Natural killer cell (primary cell): ENCODE results near the gene IFT52. TPM values are rescaled to one million over a fixed set of nuclear protein-coding genes. Genes with fewer than 3 reads are reported as not detected.
"Not testable (repeated sequence)": the region's sequence is repeated elsewhere in the genome, so short reads cannot be mapped to it uniquely, and the experiment has no call there.

Experiments
- ATAC-seq, 3 donors: fragments of 150-1000 bp in 2 of 3; fragments of 200-7000 bp in 1 of 3; cut with Tn5 transposase; 1 replicate in 1 of 3; 2 replicates in 2 of 3; pipeline ENCODE4 v1.10.0; 2021; ENCODE audit warnings: mild to moderate bottlenecking in 2 of 3, moderate library complexity in 2 of 3
- DNase-seq, 2 donors: peaks; one replicate each; pipeline versions ENCODE4 v3.0.0 to v3.0.0-alpha.2; 2013 to 2021; ENCODE audit warnings: mixed read lengths in 1 of 2
- H3K27ac ChIP-seq: one replicate; pipeline ENCODE4 v1.5.1; 2013; ENCODE audit warnings: mild to moderate bottlenecking, low read length
- H3K27me3 ChIP-seq: one replicate; pipeline ENCODE4 v1.6.1; 2013; ENCODE audit warnings: low read length; ENCODE audit not compliant: control insufficient read depth, insufficient read depth
- H3K36me3 ChIP-seq: one replicate; pipeline ENCODE4 v1.6.1; 2013; ENCODE audit warnings: low read length; ENCODE audit not compliant: control insufficient read depth, insufficient read depth
- H3K4me1 ChIP-seq: one replicate; pipeline ENCODE4 v1.6.1; 2013; ENCODE audit warnings: low read length; ENCODE audit not compliant: control insufficient read depth, insufficient read depth
- H3K4me3 ChIP-seq: one replicate; pipeline ENCODE4 v1.5.1; 2013; ENCODE audit warnings: low read length
- H3K9me3 ChIP-seq: one replicate; pipeline ENCODE4 v1.6.1; 2013; ENCODE audit warnings: low read length; ENCODE audit not compliant: control insufficient read depth, insufficient read depth
- H3K27ac Mint-ChIP-seq, 2 donors: one replicate each; pipeline ENCODE4 v1.8.0; 2022; ENCODE audit warnings: mild to moderate bottlenecking in 2 of 2, mixed read lengths in 2 of 2, moderate library complexity in 1 of 2
- H3K27me3 Mint-ChIP-seq, 2 donors: one replicate each; pipeline ENCODE4 v1.8.0; 2022; ENCODE audit warnings: low read depth in 2 of 2, mixed read lengths in 2 of 2
- H3K36me3 Mint-ChIP-seq: one replicate; pipeline ENCODE4 v1.8.0; 2022; ENCODE audit warnings: mixed read lengths
- H3K4me1 Mint-ChIP-seq, 2 donors: one replicate each; pipeline ENCODE4 v1.8.0; 2022; ENCODE audit warnings: mixed read lengths in 2 of 2
- H3K4me3 Mint-ChIP-seq: one replicate; pipeline ENCODE4 v1.8.0; 2022; ENCODE audit warnings: mild to moderate bottlenecking, moderate library complexity, mixed read lengths
- H3K9me3 Mint-ChIP-seq, 2 donors: one replicate each; pipeline ENCODE4 v1.8.0; 2022; ENCODE audit warnings: mixed read lengths in 2 of 2
- WGBS: methylation state at CpG from one replicate; pipeline ENCODE4 v1.1.7; 2013; ENCODE audit warnings: missing lambda C conversion rate; ENCODE audit not compliant: insufficient coverage; 5-methylcytosine and 5-hydroxymethylcytosine counted together
- intact Hi-C: fragments of 100-400 bp; cut with micrococcal nuclease; formaldehyde crosslinking; loops from one replicate; pipeline ENCODE4 v1.14.2; 2022
- total RNA-seq, 4 donors: library from RNA; stranded (reverse); fragments of 120-200 nt in 1 of 4; gene quantifications; one replicate each; pipeline versions ENCODE4 v1.2.3 to v1.2.4, GENCODE V29; 2013 to 2022
- TF ChIP-seq, protein P1 (sequence below): fragments of 200-600 bp; IDR thresholded peaks from one replicate; pipeline ENCODE4 v1.8.0; 2022; ENCODE audit warnings: antibody characterized with exemption

IFT52 gene
- total RNA-seq, 3 donors from 2014 or later (not counting 1 experiment from before 2014, with no cell fraction given): 21.5 to 26.1 (median 22.4) TPM

DNA sequence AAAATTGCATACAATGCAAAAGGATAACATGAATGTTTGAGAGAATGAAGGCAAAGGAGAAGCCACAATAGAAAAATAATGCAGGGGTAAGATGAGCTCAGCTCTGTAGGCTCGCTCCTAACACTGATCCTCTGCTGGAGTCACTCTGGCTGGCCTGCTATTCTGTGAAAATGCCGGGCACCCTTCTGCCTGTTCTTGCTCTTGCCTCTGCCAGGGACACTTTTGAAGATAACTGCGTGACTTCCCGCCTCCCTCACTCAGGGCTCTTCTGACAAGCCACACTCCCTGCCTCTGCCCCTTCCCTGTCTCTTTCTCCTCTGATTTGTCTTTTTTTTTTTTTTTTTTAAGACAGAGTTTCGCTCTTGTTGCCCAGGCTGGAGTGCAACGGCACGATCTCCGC, 40.9 kb downstream of the IFT52 start:
- intact Hi-C loops: no loop called here

GRCh38 chr20:43636429-43636828, 45.7 kb downstream of the IFT52 start:
- Mint-ChIP-seq H3K9me3 (no peaks in the 10 kb centered on the region), H3K4me3 (no peak overlapping the region), H3K27me3 (no peaks in the 10 kb centered on the region), H3K4me1 (no peaks in the 10 kb centered on the region), H3K36me3 (peaks cover 13% of the 10 kb centered on the region), H3K27ac (no peak overlapping the region)
- Histone ChIP-seq H3K27ac (no peak overlapping the region), H3K27me3 (no peaks in the 10 kb centered on the region), H3K36me3 (peaks cover 25% of the 10 kb centered on the region), H3K9me3 (no peaks in the 10 kb centered on the region), H3K4me1 (no peaks in the 10 kb centered on the region), H3K4me3 (no peak overlapping the region)
- DNase-seq (no peak), ATAC-seq (no peak)
- intact Hi-C loops: no loop called here
- 86% methylated on average over 2 of the region's 2 CpGs for WGBS
- TF ChIP-seq, protein P1, sequence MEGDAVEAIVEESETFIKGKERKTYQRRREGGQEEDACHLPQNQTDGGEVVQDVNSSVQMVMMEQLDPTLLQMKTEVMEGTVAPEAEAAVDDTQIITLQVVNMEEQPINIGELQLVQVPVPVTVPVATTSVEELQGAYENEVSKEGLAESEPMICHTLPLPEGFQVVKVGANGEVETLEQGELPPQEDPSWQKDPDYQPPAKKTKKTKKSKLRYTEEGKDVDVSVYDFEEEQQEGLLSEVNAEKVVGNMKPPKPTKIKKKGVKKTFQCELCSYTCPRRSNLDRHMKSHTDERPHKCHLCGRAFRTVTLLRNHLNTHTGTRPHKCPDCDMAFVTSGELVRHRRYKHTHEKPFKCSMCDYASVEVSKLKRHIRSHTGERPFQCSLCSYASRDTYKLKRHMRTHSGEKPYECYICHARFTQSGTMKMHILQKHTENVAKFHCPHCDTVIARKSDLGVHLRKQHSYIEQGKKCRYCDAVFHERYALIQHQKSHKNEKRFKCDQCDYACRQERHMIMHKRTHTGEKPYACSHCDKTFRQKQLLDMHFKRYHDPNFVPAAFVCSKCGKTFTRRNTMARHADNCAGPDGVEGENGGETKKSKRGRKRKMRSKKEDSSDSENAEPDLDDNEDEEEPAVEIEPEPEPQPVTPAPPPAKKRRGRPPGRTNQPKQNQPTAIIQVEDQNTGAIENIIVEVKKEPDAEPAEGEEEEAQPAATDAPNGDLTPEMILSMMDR: no peak

More for the DNA sequence above, 40.9 kb downstream of the IFT52 start:
- ATAC-seq (no peak), DNase-seq (no peak)
- Mint-ChIP-seq H3K36me3 (peaks cover 7% of the 10 kb centered on the region), H3K9me3 (no peaks in the 10 kb centered on the region), H3K27me3 (no peaks in the 10 kb centered on the region), H3K4me1 (no peaks in the 10 kb centered on the region), H3K27ac (no peak overlapping the region), H3K4me3 (no peak overlapping the region)
- no peaks in the 10 kb centered on the region for H3K9me3 ChIP-seq
- H3K27ac ChIP-seq: no peak overlapping the region
- 100% methylated on average over 7 of the region's 8 CpGs for WGBS
- TF ChIP-seq, protein P1: no peak
- no peaks in the 10 kb centered on the region for H3K4me1 ChIP-seq
- H3K4me3 ChIP-seq: no peak overlapping the region
- H3K36me3 ChIP-seq: peaks cover 16% of the 10 kb centered on the region
- no peaks in the 10 kb centered on the region for H3K27me3 ChIP-seq

- 96% methylated on average over 3 of the region's 4 CpGs for WGBS
- H3K9me3 Mint-ChIP-seq: no peaks in the 10 kb centered on the region
- H3K4me1 ChIP-seq: no peaks in the 10 kb centered on the region
- H3K36me3 ChIP-seq: peaks cover 22% of the 10 kb centered on the region
- DNase-seq: no peak
- no peak for ATAC-seq
- H3K9me3 ChIP-seq: no peaks in the 10 kb centered on the region
- no peak overlapping the region for H3K4me3 Mint-ChIP-seq
- TF ChIP-seq, protein P1: no peak
- no peaks in the 10 kb centered on the region for H3K27me3 Mint-ChIP-seq
- H3K4me1 Mint-ChIP-seq: no peaks in the 10 kb centered on the region
- H3K27ac Mint-ChIP-seq: no peak overlapping the region
- intact Hi-C loops: no loop called here
- no peaks in the 10 kb centered on the region for H3K27me3 ChIP-seq
- no peak overlapping the region for H3K27ac ChIP-seq
- H3K4me3 ChIP-seq: no peak overlapping the region
- H3K36me3 Mint-ChIP-seq: peaks cover 4% of the 10 kb centered on the region
These were observed 51.8 kb downstream of the IFT52 start for GRCh38 chr20:43642548-43642947.

- Mint-ChIP-seq H3K27ac (no peak overlapping the region), H3K4me1 (no peaks in the 10 kb centered on the region), H3K4me3 (no peak overlapping the region), H3K27me3 (no peaks in the 10 kb centered on the region), H3K9me3 (no peaks in the 10 kb centered on the region), H3K36me3 (no peaks in the 10 kb centered on the region)
- no peak overlapping the region for H3K4me3 ChIP-seq
- DNase-seq (no peak), ATAC-seq (no peak)
- H3K27me3 ChIP-seq: no peaks in the 10 kb centered on the region
- WGBS: 77% methylated on average over 3 of the region's 3 CpGs
- intact Hi-C loops: no loop called here
- TF ChIP-seq, protein P1: no peak
- no peaks in the 10 kb centered on the region for H3K9me3 ChIP-seq
- no peaks in the 10 kb centered on the region for H3K4me1 ChIP-seq
- H3K27ac ChIP-seq: no peak overlapping the region
- H3K36me3 ChIP-seq: peaks cover 3% of the 10 kb centered on the region
These were observed 60.3 kb downstream of the IFT52 start for GRCh38 chr20:43650997-43651525.

- 89% methylated on average over 10 of the region's 10 CpGs for WGBS
- H3K4me1 ChIP-seq, DNase-seq, H3K27ac Mint-ChIP-seq, H3K27me3 Mint-ChIP-seq, H3K4me1 Mint-ChIP-seq, ATAC-seq, H3K27me3 ChIP-seq, H3K27ac ChIP-seq, H3K9me3 ChIP-seq, H3K36me3 Mint-ChIP-seq, H3K36me3 ChIP-seq, intact Hi-C loops, H3K4me3 Mint-ChIP-seq, H3K9me3 Mint-ChIP-seq, H3K4me3 ChIP-seq: not testable (repeated sequence)
These were observed 61.0 kb downstream of the IFT52 start for GRCh38 chr20:43651650-43652184.
